ENCODE measurements around the gene BGLAP. TPM values are rescaled to one million over a fixed set of nuclear protein-coding genes. Genes with fewer than 3 reads are reported as not detected.
A peak's percentile ranks its signal among the peaks of the same experiment; 100 is the strongest.

BGLAP gene
- total and polyA plus RNA-seq, 2 of the 13 experiments (the other 11 are each of a cell fraction or from before 2014, with no cell fraction given): 0.62 to 1.6 TPM

DNA sequence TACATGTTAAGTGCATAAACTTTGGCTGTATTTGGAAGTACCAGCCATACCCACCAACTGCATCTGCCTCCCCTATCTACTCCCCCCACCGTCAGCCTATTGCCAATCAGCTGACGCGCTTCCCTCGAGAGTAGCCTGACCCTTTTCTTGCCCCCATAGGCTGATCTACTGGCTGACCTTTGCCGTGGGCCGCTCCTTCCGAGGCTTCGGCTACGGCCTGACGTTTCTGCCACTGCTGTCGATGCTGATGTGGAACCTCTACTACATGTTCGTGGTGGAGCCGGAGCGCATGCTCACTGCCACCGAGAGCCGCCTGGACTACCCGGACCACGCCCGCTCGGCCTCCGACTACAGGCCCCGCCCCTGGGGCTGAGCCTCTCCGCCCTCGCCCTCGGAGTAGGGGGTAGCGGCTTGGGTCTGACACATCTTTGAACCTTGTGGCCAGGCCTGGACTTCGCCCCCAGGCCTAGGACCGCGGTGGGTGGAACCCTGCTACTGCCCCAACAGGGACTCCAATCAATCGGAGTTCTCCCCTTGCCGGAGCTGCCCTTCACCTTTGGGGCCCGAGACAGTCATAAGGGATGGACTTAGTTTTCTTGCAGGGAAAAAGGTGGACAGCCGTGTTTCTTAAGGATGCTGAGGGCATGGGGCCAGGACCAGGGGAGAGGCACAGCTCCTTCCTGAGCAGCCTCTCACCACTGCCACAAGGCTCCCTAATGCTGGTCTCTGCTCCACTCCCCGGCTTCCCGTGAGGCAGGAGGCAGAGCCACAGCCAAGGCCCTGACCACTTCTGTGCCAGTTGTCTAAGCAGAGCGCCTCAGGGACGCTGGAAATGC, 49.5 kb downstream of the BGLAP start (continued):
- TF ChIP-seq, protein P1, sequence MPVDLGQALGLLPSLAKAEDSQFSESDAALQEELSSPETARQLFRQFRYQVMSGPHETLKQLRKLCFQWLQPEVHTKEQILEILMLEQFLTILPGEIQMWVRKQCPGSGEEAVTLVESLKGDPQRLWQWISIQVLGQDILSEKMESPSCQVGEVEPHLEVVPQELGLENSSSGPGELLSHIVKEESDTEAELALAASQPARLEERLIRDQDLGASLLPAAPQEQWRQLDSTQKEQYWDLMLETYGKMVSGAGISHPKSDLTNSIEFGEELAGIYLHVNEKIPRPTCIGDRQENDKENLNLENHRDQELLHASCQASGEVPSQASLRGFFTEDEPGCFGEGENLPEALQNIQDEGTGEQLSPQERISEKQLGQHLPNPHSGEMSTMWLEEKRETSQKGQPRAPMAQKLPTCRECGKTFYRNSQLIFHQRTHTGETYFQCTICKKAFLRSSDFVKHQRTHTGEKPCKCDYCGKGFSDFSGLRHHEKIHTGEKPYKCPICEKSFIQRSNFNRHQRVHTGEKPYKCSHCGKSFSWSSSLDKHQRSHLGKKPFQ (CRISPR knock-in tag; IDR thresholded peaks at IDR 0.05; ENCODE audit: insufficient replicate concordance): peak; percentile 51
- peak; percentile 64 for TF ChIP-seq ZNF546 (CRISPR knock-in tag; conservative IDR thresholded peaks at IDR 0.05)
- peak; percentile 85 for TF ChIP-seq PHF21A (CRISPR knock-in tag; IDR thresholded peaks at IDR 0.05)
- TF ChIP-seq ZBTB42 (CRISPR knock-in tag; IDR thresholded peaks at IDR 0.05): no peak
- TF ChIP-seq SNAPC2 (CRISPR knock-in tag; IDR thresholded peaks at IDR 0.05): no peak
- 0 out of 2 replicates have a peak, but pooled peaks have one; percentile 26 for TF ChIP-seq ZNF292 (CRISPR knock-in tag; IDR thresholded peaks at IDR 0.05; ENCODE audit: borderline replicate concordance, low read depth)
- TF ChIP-seq SMARCC2 (IDR thresholded peaks at IDR 0.05): no peak
- TF ChIP-seq, protein P2, sequence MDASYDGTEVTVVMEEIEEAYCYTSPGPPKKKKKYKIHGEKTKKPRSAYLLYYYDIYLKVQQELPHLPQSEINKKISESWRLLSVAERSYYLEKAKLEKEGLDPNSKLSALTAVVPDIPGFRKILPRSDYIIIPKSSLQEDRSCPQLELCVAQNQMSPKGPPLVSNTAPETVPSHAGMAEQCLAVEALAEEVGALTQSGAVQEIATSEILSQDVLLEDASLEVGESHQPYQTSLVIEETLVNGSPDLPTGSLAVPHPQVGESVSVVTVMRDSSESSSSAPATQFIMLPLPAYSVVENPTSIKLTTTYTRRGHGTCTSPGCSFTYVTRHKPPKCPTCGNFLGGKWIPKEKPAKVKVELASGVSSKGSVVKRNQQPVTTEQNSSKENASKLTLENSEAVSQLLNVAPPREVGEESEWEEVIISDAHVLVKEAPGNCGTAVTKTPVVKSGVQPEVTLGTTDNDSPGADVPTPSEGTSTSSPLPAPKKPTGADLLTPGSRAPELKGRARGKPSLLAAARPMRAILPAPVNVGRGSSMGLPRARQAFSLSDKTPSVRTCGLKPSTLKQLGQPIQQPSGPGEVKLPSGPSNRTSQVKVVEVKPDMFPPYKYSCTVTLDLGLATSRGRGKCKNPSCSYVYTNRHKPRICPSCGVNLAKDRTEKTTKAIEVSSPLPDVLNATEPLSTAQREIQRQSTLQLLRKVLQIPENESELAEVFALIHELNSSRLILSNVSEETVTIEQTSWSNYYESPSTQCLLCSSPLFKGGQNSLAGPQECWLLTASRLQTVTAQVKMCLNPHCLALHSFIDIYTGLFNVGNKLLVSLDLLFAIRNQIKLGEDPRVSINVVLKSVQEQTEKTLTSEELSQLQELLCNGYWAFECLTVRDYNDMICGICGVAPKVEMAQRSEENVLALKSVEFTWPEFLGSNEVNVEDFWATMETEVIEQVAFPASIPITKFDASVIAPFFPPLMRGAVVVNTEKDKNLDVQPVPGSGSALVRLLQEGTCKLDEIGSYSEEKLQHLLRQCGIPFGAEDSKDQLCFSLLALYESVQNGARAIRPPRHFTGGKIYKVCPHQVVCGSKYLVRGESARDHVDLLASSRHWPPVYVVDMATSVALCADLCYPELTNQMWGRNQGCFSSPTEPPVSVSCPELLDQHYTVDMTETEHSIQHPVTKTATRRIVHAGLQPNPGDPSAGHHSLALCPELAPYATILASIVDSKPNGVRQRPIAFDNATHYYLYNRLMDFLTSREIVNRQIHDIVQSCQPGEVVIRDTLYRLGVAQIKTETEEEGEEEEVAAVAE (CRISPR knock-in tag; IDR thresholded peaks at IDR 0.05; ENCODE audit: borderline replicate concordance): peak; percentile 59; the same call in 1 of the 2 replicates
- no peak for TF ChIP-seq CBX1 (IDR thresholded peaks at IDR 0.05; ENCODE audit: low read depth)
- TF ChIP-seq, protein P3, sequence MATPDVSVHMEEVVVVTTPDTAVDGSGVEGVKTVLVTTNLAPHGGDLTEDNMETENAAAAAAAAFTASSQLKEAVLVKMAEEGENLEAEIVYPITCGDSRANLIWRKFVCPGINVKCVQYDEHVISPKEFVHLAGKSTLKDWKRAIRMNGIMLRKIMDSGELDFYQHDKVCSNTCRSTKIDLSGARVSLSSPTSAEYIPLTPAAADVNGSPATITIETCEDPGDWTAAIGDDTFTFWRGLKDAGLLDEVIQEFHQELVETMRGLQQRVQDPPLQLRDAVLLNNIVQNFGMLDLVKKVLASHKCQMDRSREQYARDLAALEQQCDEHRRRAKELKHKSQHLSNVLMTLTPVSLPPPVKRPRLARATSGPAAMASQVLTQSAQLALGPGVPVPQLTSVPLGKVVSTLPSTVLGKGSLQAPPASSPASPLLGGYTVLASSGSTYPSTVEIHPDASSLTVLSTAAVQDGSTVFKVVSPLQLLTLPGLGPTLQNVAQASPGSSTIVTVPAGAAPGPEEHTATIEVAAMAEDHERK (CRISPR knock-in tag; IDR thresholded peaks at IDR 0.05; ENCODE audit: low read depth): no peak
- TF ChIP-seq ZNF30 (CRISPR knock-in tag; IDR thresholded peaks at IDR 0.05): no peak
- TF ChIP-seq KAT7 (CRISPR knock-in tag; IDR thresholded peaks at IDR 0.05; ENCODE audit: borderline replicate concordance): no peak
- TF ChIP-seq, protein P4, sequence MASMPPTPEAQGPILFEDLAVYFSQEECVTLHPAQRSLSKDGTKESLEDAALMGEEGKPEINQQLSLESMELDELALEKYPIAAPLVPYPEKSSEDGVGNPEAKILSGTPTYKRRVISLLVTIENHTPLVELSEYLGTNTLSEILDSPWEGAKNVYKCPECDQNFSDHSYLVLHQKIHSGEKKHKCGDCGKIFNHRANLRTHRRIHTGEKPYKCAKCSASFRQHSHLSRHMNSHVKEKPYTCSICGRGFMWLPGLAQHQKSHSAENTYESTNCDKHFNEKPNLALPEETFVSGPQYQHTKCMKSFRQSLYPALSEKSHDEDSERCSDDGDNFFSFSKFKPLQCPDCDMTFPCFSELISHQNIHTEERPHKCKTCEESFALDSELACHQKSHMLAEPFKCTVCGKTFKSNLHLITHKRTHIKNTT (CRISPR knock-in tag; IDR thresholded peaks at IDR 0.05): no peak
- no peak for TF ChIP-seq SCMH1 (CRISPR knock-in tag; IDR thresholded peaks at IDR 0.05; ENCODE audit: borderline replicate concordance)
- TF ChIP-seq, protein P5, sequence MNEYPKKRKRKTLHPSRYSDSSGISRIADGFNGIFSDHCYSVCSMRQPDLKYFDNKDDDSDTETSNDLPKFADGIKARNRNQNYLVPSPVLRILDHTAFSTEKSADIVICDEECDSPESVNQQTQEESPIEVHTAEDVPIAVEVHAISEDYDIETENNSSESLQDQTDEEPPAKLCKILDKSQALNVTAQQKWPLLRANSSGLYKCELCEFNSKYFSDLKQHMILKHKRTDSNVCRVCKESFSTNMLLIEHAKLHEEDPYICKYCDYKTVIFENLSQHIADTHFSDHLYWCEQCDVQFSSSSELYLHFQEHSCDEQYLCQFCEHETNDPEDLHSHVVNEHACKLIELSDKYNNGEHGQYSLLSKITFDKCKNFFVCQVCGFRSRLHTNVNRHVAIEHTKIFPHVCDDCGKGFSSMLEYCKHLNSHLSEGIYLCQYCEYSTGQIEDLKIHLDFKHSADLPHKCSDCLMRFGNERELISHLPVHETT (CRISPR knock-in tag; conservative IDR thresholded peaks at IDR 0.05): no peak
- TF ChIP-seq TBL1XR1 (IDR thresholded peaks at IDR 0.05; ENCODE audit: borderline replicate concordance, low read length, partially characterized antibody): no peak
- no peak; the same call in 1 of the 2 replicates for TF ChIP-seq GATA4 (IDR thresholded peaks at IDR 0.05; ENCODE audit: borderline replicate concordance, low read depth)
- TF ChIP-seq MTF1 (CRISPR knock-in tag; IDR thresholded peaks at IDR 0.05): no peak
- peak; percentile 73 for TF ChIP-seq MEIS2 (CRISPR knock-in tag; IDR thresholded peaks at IDR 0.05)

Measured in HepG2 (cell line).